NCI-H187 treated with DMSO at 0.1 percent for 48 hours (cell line): Measurements from ENCODE around the gene IQSEC2.

Experiments
- DNase-seq: peaks from one replicate; lab custom pipeline; 2025; lab: John Stamatoyannopoulos, UW

The IQSEC2 gene

GRCh38 chrX:53242310-53242709 lies 39.1 kb downstream of the IQSEC2 start:
- DNase-seq = no peak

DNA sequence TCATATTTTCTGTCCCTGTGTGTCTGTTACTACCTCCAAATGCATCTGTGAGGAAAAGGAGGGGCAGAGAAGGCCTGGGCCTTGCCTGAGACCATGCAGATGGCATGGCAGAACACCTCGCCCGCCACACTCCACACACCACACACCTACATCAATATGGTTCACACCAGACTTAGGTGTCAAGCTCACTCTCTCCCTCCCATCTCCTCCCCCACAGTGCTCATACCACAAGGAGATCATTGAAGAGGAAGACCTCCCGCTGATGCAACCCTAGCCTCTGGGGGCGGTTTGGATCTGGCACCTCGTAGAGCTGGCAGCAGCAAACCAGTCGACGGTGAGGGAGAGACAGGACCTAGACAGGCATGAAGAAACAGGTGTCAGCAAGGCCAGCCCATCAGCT lies 39.8 kb downstream of the IQSEC2 start:
- DNase-seq = no peak

GRCh38 chrX:53239474-53239873 lies 41.9 kb downstream of the IQSEC2 start:
- DNase-seq = no peak

GRCh38 chrX:53237056-53237455 lies 44.3 kb downstream of the IQSEC2 start:
- DNase-seq = no peak

- no peak for DNase-seq
These were observed 45.2 kb downstream of the IQSEC2 start for GRCh38 chrX:53236025-53236679.

DNA sequence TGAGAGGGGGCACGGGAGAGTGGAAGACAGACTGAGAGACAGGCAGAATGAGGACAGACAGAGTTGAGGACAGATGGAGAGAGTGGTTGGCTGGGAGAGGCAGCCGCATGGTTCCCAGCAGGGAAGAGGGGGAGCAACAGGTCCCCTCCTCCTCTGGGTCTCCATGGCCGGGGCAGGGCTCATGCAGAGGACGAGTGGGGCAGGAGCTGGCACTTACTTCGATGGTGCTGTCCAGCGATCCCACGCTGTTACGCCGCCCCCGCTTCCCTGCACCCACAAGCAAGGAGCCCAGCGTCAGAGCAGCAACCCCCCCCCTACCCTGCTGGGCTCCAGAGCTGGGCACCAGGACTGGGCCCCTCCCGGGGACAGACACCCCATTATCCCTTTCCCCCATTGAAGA lies 45.8 kb downstream of the IQSEC2 start:
- DNase-seq = no peak

DNA sequence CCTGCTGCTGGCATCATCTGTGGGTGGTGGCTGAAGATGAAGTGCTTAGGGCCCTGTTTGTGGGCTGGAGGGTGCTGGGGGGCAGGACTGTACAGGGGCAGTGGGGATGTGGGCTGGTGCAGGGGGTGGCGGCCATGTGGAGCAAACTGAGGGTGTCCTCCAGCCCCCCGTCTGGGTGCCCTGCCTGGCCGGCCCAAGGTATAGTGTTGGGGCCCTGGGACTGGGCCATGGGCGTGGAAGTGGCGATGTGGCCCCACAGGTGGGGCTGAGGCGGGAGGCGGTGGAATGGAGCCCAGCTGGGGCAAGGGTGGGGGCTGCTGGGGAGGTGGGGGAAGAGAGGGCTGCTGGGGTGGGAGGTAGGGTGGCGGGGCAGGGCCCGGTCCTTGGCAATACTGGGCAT lies 46.9 kb downstream of the IQSEC2 start:
- DNase-seq = no peak

DNA sequence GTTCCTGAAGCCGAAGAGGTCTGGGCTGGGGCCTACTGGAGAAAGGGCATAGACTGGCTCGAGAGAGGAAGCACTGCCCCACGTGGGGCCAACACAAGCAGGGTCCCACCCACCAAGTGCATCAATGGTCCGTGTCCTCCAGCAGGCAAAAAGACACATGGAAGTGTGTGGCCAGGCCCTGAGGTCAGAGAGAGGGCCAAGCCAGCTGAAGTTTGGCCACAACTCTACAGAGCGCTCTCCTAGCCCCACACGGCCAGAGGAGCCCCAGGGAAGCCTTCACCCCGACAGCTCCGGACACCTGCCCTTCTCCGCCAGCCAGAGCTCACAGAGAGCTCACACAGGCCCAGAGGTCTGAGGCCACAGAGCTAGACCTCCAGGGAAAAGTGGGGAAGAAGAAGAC lies 47.8 kb downstream of the IQSEC2 start:
- DNase-seq = no peak

DNA sequence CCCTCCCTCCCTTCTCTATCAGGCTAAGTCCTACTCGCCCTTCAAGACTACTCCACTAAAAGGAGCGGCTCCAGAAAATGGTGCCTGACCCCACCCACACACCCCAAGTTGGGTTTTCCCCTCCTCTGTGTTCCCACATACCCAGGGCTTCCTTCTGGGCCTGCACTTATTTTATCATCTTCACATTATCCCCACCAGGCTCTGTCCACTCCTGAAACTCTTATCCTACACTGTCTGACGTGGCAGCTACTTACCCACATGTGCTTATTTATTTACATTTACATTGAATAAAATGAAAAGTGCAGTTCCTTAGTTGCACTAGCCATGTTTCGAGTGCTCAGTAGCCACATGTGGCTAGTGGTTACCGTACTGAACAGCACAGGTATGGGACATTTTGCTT lies 51.3 kb downstream of the IQSEC2 start:
- DNase-seq = no peak

DNA sequence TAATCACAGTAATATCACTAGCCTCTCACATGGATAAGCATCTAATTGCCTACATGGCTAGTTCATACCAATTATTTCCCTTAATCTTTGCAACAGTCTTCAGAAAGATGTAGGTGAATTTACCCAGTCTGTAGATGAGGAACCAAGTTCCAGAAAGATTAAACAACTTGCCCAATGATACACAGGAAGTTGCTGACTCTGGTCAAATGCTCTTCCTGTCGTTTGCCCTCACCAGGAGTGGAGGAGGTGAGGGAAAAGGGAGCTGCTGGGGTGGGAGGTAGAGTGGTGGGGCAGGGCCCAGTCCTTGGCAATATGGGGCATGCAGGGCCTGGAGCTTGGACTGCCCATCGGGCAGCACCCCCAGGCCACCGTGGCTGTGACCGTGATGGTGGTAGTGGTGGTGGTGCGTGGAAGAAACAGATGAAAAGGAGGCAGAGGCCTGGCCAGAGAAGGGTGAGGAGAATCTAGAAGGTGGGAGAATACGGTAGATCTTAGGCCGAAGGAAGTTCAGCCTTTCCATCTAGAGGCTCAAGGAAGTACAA lies 54.1 kb downstream of the IQSEC2 start:
- DNase-seq = no peak

DNA sequence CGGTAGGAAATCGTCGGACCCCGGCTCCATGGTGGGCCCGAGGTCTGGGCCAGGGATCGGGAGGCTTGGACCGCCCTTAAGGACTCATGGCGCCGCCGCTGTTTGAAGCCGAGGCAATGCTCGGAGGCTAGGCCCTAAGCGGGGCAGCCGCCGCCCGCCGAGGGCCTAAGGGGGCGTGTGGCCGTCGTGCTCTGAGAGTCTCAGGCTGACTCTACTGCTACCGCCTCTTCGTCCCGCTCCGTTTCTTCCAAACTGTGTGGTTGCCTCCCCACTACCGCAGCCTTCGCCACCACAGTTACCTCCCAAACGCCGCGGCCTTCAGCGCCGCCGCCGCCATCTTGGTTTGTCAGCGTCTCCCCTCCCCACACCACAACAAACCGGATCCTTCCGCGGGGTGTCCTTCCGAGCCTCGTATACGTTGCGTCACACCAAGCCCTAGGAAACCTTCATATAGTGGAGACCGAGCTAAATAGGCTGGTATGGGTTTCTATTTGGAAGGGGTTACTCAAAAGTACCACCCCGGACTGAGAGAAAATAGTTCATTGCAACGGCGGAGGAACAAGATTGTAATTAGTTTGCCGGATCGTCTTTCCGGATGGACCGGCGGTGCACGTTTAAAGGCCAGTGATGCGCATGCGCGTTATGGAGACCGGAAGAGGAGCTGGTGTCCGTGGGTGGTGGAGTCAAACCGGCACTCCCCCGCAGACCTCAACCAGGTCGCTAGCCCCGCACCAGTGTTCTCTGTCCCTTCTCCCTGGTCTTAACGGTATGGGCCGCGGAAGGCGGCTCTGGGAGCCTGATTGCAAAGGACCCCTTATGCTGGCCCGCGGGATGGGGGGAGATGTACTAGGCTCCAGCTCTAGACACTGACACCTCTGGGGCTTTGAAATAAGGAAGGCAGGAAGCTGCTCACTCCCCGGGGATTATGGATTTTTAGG lies 56.3 kb downstream of the IQSEC2 start, which contains the start of gene KDM5C:
TSS of gene KDM5C (minus strand) at position 348 of the 938 bp plus-strand sequence. CDS start at position 30, 318 bp downstream.
- DNase-seq = peak; percentile 52

DNA sequence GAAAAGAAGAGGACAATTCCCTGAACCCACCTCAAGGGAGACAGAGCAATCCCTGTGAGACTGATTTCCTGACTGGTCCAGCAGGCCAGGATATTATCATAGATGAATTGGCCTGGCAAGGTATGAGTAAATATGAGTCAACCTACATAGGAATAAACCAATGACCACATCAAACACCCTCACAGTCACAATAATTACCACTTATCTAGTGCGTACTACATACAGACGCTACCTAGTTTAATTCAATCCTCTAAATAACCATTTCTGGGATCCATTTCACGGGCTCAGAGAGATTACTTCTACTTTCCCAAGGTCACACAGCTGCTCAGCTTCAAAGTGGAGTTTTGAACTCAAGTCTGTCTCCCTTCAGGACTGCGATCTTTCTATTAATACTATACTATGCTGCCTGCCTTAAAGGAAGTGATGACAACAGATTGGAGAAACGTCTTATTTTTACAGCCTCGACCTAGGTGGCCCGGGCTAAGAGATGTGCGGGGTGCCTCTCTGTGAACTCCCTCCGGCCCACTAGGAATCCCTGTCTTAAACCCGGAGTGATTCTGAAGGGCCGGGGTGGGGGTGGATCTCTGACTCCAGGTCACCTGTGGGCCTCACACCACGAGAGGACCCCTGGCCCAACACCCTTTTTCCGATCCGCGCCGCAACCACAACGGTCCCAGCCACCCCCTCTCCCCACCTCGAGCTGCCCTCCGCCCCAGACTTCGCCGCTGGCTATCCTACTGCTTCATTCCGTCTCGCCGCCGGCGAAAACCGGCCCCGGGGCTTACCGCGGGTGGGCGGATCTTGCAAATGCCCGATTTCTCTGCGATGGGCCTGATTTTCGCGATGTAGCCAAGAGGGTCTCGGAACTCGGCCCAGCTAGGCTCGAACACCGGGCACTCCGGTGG lies 57.2 kb downstream of the IQSEC2 start:
- DNase-seq = no peak

DNA sequence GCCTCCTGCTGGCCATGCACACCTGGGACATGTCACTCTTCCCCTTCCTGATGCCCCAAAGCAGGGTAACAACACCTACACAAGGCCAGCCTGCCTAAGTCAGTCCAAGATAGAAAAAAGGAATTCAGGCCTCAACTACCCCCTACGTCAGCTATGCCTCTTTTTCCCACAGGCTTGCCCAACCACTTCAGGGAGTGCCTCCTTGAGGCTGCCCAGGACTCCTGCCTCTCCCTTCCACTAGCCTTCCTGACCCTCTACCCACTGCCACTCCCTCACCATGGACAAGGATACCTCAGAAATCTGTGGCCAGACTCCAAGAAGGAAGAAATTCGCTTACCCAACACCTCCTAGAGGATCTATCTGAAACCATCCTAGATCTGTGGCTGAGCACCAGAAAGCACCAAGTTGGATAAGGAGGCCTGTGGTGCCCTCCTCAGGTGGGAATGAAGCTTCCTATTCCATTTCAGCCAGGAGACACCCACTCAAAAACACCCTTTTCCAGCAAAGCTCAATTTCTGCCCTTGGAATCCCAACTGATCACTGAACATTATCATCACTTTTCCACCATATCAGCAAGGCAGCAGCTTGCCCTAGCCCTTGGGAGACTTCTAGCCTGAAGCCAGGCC lies 58.2 kb downstream of the IQSEC2 start:
- DNase-seq = no peak
